ENCODE data around the gene KCNMA1. TPM values are rescaled to one million over a fixed set of nuclear protein-coding genes. Genes with fewer than 3 reads are reported as not detected.
"Not testable (repeated sequence)": the region's sequence is repeated elsewhere in the genome, so short reads cannot be mapped to it uniquely, and the experiment has no call there.

The KCNMA1 gene
- polyA plus RNA-seq, 4 donors, result 2.7 to 8.6 (median 7.7) TPM

DNA sequence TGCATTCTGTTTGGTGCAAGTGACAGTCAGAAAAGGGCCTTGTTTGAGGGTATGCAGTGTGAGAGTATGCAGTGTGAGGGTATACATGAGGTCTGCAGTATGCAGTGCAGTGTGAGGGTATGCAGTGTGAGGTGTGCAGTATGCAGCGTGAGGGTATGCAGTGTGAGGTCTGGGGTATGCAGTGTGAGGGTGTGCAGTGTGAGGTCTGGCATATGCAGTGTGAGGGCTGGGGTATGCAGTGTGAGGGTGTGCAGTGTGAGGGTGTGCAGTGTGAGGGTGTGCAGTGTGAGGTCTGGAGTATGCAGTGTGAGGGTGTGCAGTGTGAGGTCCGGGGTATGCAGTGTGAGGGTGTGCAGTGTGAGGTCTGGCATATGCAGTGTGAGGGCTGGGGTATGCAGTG lies 117.8 kb downstream of the KCNMA1 start:
- H3K9me3 ChIP-seq (ENCODE audit: control insufficient read depth in 2 of 2, insufficient read depth in 1 of 2, low read depth in 1 of 2, low read length in 1 of 2); H3K27me3 ChIP-seq (ENCODE audit: control insufficient read depth in 3 of 3, insufficient read depth in 3 of 3, low read length in 3 of 3); H3K27ac ChIP-seq (ENCODE audit: low read depth in 1 of 3, low read length in 2 of 3); DNase-seq; H3K36me3 ChIP-seq (ENCODE audit: control insufficient read depth in 3 of 3, insufficient read depth in 2 of 3, low read depth in 1 of 3, low read length in 3 of 3); H3K4me1 ChIP-seq (ENCODE audit: control insufficient read depth in 3 of 3, insufficient read depth in 2 of 3, low read depth in 1 of 3, low read length in 2 of 3); FAIRE-seq; H3K4me3 ChIP-seq (ENCODE audit: low read depth in 1 of 3, low read length in 3 of 3): not testable (repeated sequence)
- WGBS, 3 donors, result 83 to 85% (median 83%) methylated on average over 2 of the region's 2 CpGs

DNA sequence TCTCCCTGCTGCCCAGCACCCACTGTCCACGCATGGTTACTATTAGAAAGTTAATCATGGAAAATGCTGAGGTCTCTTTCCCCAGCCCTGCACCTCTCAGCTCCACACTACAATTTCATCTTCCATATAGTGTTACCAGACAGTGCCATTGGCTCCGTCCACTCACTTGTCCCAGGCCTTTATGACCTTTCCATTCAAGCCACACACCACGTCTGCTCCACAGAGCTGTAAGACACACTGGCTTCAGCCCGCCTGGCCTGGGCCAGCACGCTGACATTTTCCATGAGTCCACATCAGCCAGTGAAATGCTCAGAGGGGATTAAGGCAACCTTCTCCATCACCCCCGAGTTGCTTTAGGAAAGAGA lies 118.7 kb downstream of the KCNMA1 start:
- FAIRE-seq, result no peak
- no peaks in the 10 kb centered on the region for H3K9me3 ChIP-seq (ENCODE audit: control insufficient read depth in 2 of 2, insufficient read depth in 1 of 2, low read depth in 1 of 2, low read length in 1 of 2)
- H3K4me1 ChIP-seq (ENCODE audit: control insufficient read depth in 3 of 3, insufficient read depth in 2 of 3, low read depth in 1 of 3, low read length in 2 of 3), result peaks cover 0 to 7% (median 0%) of the 10 kb centered on the region in 3 donors
- H3K27me3 ChIP-seq (ENCODE audit: control insufficient read depth in 3 of 3, insufficient read depth in 3 of 3, low read length in 3 of 3), result peaks cover 0 to 2% (median 0%) of the 10 kb centered on the region in 3 donors
- WGBS, 3 donors, result 87 to 93% (median 90%) methylated on average over 6 of the region's 6 CpGs
- H3K27ac ChIP-seq (ENCODE audit: low read depth in 1 of 3, low read length in 2 of 3), result no peak overlapping the region
- H3K36me3 ChIP-seq (ENCODE audit: control insufficient read depth in 3 of 3, insufficient read depth in 2 of 3, low read depth in 1 of 3, low read length in 3 of 3), result no peaks in the 10 kb centered on the region
- no peak for DNase-seq
- H3K4me3 ChIP-seq (ENCODE audit: low read depth in 1 of 3, low read length in 3 of 3), result no peak overlapping the region

DNA sequence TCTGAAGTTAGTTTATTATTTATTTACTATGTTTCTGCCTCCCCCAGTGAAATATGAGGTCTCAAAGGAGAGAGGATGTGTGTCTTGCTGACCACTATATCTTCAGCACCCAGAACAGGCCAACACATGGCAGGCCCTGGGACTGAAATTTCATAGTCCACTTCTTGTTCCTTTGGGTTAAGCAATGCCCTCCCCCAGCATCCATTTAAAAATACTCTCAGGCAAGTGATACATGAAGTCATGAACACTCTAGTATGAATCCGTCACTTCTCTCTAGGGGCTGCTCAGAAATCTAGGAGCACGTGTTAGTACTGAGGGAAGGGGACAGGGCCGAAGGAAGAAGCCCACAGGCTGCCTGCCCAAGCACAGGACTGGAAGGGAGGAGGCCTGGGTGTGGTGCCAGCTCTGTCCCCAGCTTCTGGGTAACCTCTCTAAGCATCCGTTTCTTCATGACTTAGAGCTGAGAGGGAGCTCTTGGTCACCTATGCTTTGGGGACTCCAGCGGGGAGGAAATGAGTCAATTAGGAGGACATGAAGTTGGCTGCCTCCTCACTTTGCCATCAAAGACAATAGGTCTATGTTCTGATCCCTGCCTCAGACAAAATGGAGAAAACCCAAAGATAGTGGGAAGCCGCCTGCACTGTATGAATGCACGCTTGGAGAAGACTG lies 119.2 kb downstream of the KCNMA1 start:
- no peak overlapping the region for H3K4me3 ChIP-seq (ENCODE audit: low read depth in 1 of 3, low read length in 3 of 3)
- H3K27ac ChIP-seq (ENCODE audit: low read depth in 1 of 3, low read length in 2 of 3), result no peak overlapping the region
- DNase-seq (no peak), FAIRE-seq (no peak)
- H3K27me3 ChIP-seq (ENCODE audit: control insufficient read depth in 3 of 3, insufficient read depth in 3 of 3, low read length in 3 of 3), result peaks cover 0 to 2% (median 0%) of the 10 kb centered on the region in 3 donors
- H3K4me1 ChIP-seq (ENCODE audit: control insufficient read depth in 3 of 3, insufficient read depth in 2 of 3, low read depth in 1 of 3, low read length in 2 of 3), result peaks cover 0 to 8% (median 0%) of the 10 kb centered on the region in 3 donors
- 85 to 89% (median 88%) methylated on average over 7 of the region's 7 CpGs for WGBS, 3 donors
- no peaks in the 10 kb centered on the region for H3K9me3 ChIP-seq (ENCODE audit: control insufficient read depth in 2 of 2, insufficient read depth in 1 of 2, low read depth in 1 of 2, low read length in 1 of 2)
- no peaks in the 10 kb centered on the region for H3K36me3 ChIP-seq (ENCODE audit: control insufficient read depth in 3 of 3, insufficient read depth in 2 of 3, low read depth in 1 of 3, low read length in 3 of 3)

DNA sequence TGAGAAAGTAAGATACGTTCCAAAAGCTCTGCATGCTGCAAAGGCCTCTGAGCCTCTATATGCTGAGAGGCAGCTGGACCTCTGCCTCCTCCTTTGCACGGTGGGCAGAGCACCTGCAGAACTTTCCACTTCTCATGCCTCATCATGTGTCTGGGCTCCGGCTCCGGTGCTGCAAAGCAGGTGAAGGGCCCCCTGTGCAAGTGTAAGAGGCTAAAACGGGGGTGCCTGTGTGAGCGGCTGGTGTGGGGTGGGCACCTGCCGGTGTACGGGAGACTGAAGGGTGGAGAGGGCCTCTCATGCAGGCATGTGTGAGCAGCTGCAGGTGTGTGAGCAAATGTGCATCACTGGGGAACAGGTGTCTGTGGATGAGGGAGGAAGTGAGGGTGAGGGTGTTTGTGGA lies 121.0 kb downstream of the KCNMA1 start:
- FAIRE-seq (no peak), DNase-seq (no peak)
- Histone ChIP-seq H3K4me1 (ENCODE audit: control insufficient read depth in 3 of 3, insufficient read depth in 2 of 3, low read depth in 1 of 3, low read length in 2 of 3) (peaks cover 0 to 12% (median 3%) of the 10 kb centered on the region in 3 donors), H3K36me3 (ENCODE audit: control insufficient read depth in 3 of 3, insufficient read depth in 2 of 3, low read depth in 1 of 3, low read length in 3 of 3) (no peaks in the 10 kb centered on the region), H3K27me3 (ENCODE audit: control insufficient read depth in 3 of 3, insufficient read depth in 3 of 3, low read length in 3 of 3) (peaks cover 0 to 2% (median 0%) of the 10 kb centered on the region in 3 donors), H3K4me3 (ENCODE audit: low read depth in 1 of 3, low read length in 3 of 3) (no peak overlapping the region), H3K9me3 (ENCODE audit: control insufficient read depth in 2 of 2, insufficient read depth in 1 of 2, low read depth in 1 of 2, low read length in 1 of 2) (no peaks in the 10 kb centered on the region), H3K27ac (ENCODE audit: low read depth in 1 of 3, low read length in 2 of 3) (no peak overlapping the region)
- 84 to 91% (median 91%) methylated on average over 8 of the region's 8 CpGs for WGBS, 3 donors

DNA sequence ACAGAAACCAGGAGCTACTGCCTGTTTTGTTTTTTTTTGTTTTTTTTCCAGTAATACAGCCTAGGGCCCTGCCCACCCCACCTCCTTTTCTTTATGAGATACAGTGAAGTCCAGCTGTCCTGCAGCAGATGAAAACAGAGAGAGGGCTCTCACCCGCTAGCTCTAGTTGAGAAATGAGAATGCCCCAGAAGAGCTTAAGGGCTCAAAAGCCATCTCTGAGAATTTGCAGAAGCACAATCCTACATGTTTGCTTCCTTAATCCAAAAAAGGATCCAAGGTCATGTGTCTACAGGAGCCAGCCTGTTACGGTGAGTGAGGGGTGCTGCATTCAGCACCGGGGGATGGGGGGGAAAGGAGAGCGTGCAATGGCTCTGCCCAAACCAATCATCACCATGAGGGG lies 122.7 kb downstream of the KCNMA1 start:
- Histone ChIP-seq H3K9me3 (ENCODE audit: control insufficient read depth in 2 of 2, insufficient read depth in 1 of 2, low read depth in 1 of 2, low read length in 1 of 2) (no peaks in the 10 kb centered on the region), H3K27ac (ENCODE audit: low read depth in 1 of 3, low read length in 2 of 3) (no peak overlapping the region), H3K4me3 (ENCODE audit: low read depth in 1 of 3, low read length in 3 of 3) (no peak overlapping the region), H3K4me1 (ENCODE audit: control insufficient read depth in 3 of 3, insufficient read depth in 2 of 3, low read depth in 1 of 3, low read length in 2 of 3) (peaks cover 0 to 17% (median 3%) of the 10 kb centered on the region in 3 donors), H3K27me3 (ENCODE audit: control insufficient read depth in 3 of 3, insufficient read depth in 3 of 3, low read length in 3 of 3) (no peaks in the 10 kb centered on the region), H3K36me3 (ENCODE audit: control insufficient read depth in 3 of 3, insufficient read depth in 2 of 3, low read depth in 1 of 3, low read length in 3 of 3) (no peaks in the 10 kb centered on the region)
- DNase-seq (no peak), FAIRE-seq (no peak)
- WGBS, 3 donors, result 88 to 91% (median 90%) methylated on average over 4 of the region's 4 CpGs

DNA sequence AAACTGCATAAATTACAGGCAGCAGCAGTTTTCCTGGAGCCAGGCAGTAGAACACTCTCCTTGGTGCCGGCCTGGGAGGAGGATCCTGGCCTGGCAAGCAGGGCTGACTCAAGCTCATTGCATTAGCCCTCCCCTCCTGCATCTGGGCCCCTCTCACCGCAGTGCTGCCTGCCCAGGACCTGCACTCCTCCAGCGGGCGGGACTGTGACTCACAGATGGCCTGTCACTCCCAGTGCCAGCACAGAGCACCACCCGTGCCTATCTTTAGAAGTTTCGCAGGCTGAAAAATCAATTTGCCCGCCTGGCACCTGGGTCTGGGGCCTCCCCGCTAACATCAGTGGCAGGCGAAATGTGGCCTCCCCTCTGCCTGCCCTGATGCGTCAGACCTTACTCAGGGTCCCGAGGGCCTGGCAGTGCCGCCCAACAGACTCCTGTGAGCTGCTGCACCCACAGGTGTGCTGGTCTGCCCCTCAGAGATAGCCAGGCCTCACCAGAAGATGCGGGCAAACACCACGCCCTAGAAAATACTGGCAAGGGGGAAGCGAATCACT lies 123.8 kb downstream of the KCNMA1 start:
- peak in 1 of 2 donors; percentile 71 for DNase-seq
- no peak for FAIRE-seq
- Histone ChIP-seq H3K27ac (ENCODE audit: low read depth in 1 of 3, low read length in 2 of 3) (no peak overlapping the region), H3K4me1 (ENCODE audit: control insufficient read depth in 3 of 3, insufficient read depth in 2 of 3, low read depth in 1 of 3, low read length in 2 of 3) (peaks cover 0 to 17% (median 3%) of the 10 kb centered on the region in 3 donors), H3K36me3 (ENCODE audit: control insufficient read depth in 3 of 3, insufficient read depth in 2 of 3, low read depth in 1 of 3, low read length in 3 of 3) (no peaks in the 10 kb centered on the region), H3K4me3 (ENCODE audit: low read depth in 1 of 3, low read length in 3 of 3) (no peak overlapping the region), H3K9me3 (ENCODE audit: control insufficient read depth in 2 of 2, insufficient read depth in 1 of 2, low read depth in 1 of 2, low read length in 1 of 2) (no peaks in the 10 kb centered on the region), H3K27me3 (ENCODE audit: control insufficient read depth in 3 of 3, insufficient read depth in 3 of 3, low read length in 3 of 3) (no peaks in the 10 kb centered on the region)
- WGBS, 3 donors, result 30 to 65% (median 37%) methylated on average over 15 of the region's 15 CpGs

DNA sequence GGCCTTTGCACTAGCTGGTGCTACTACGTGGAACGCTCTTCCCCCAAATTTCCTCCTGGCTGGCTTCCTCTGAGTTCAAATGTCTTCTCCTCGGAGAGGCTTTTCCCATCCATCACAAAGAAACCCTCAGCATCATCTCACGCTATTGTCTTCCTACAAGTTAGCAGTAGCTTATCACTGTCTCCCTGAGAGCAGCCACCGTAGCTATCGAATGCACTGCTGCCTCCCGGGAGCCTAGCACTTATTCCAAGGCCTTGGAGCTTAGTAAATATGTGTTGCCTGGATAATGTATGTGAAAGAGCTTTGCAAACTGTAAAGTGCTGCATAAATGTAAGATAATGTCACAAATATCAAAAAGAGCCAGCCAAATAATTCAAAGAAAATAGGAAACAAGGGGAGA lies 124.4 kb downstream of the KCNMA1 start:
- Histone ChIP-seq H3K4me3 (ENCODE audit: low read depth in 1 of 3, low read length in 3 of 3) (no peak overlapping the region), H3K27me3 (ENCODE audit: control insufficient read depth in 3 of 3, insufficient read depth in 3 of 3, low read length in 3 of 3) (no peaks in the 10 kb centered on the region), H3K9me3 (ENCODE audit: control insufficient read depth in 2 of 2, insufficient read depth in 1 of 2, low read depth in 1 of 2, low read length in 1 of 2) (no peaks in the 10 kb centered on the region), H3K27ac (ENCODE audit: low read depth in 1 of 3, low read length in 2 of 3) (no peak overlapping the region), H3K36me3 (ENCODE audit: control insufficient read depth in 3 of 3, insufficient read depth in 2 of 3, low read depth in 1 of 3, low read length in 3 of 3) (no peaks in the 10 kb centered on the region), H3K4me1 (ENCODE audit: control insufficient read depth in 3 of 3, insufficient read depth in 2 of 3, low read depth in 1 of 3, low read length in 2 of 3) (peaks cover 0 to 17% (median 3%) of the 10 kb centered on the region in 3 donors)
- DNase-seq (no peak), FAIRE-seq (no peak)
- WGBS, 3 donors, result 88 to 93% (median 90%) methylated on average over 7 of the region's 7 CpGs

DNA sequence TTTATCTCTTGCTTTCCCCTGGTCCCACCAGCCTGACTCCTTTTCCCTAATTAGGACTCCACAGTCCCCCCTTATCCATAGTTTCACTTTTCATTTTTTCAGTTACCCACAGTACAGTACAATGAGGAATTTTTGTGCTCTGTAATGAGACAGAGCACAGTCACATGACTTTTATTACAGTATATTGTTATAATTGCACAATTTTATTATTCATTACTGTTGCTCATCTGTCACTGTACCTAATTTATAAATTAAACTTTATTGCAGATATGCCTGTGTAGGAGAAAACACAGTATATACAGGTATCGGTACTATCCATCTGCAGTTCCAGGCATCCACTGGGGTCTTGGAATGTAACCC lies 125.4 kb downstream of the KCNMA1 start:
- Histone ChIP-seq H3K4me1 (ENCODE audit: control insufficient read depth in 3 of 3, insufficient read depth in 2 of 3, low read depth in 1 of 3, low read length in 2 of 3) (peaks cover 0 to 17% (median 3%) of the 10 kb centered on the region in 3 donors), H3K9me3 (ENCODE audit: control insufficient read depth in 2 of 2, insufficient read depth in 1 of 2, low read depth in 1 of 2, low read length in 1 of 2) (no peaks in the 10 kb centered on the region), H3K27me3 (ENCODE audit: control insufficient read depth in 3 of 3, insufficient read depth in 3 of 3, low read length in 3 of 3) (no peaks in the 10 kb centered on the region), H3K27ac (ENCODE audit: low read depth in 1 of 3, low read length in 2 of 3) (no peak overlapping the region), H3K4me3 (ENCODE audit: low read depth in 1 of 3, low read length in 3 of 3) (no peak overlapping the region), H3K36me3 (ENCODE audit: control insufficient read depth in 3 of 3, insufficient read depth in 2 of 3, low read depth in 1 of 3, low read length in 3 of 3) (no peaks in the 10 kb centered on the region)
- FAIRE-seq (no peak), DNase-seq (peak in 1 of 2 donors; percentile 21)
- 39 to 67% (median 43%) methylated on average over 1 of the region's 1 CpG for WGBS, 3 donors

Data from small intestine (tissue), 7 donors.